Measurements from ENCODE around the gene PIK3IP1. TPM values are rescaled to one million over a fixed set of nuclear protein-coding genes. Genes with fewer than 3 reads are reported as not detected.

PIK3IP1 gene
- total RNA-seq, 1 donor from 2014 or later, result 10.3 TPM

DNA sequence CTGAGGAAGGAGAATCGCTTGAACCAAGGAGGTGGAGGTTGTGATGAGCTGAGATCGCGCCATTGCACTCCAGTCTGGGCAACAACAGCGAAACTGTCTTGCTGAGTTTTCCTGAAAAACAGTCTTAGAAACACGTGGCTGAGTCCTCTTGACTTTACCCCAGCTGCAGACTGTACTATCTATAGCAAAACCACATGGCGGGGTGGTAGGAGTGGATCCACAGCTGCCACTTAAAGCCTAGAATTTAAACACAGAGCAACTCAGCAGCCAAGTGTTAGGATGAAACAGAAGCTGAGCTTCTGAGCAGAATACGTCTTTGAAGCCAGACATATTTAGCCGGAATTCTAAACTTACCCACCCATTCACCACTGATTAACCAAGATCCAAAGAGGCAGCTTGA, 39.7 kb upstream of the PIK3IP1 start:
- TF ChIP-seq, protein P1, sequence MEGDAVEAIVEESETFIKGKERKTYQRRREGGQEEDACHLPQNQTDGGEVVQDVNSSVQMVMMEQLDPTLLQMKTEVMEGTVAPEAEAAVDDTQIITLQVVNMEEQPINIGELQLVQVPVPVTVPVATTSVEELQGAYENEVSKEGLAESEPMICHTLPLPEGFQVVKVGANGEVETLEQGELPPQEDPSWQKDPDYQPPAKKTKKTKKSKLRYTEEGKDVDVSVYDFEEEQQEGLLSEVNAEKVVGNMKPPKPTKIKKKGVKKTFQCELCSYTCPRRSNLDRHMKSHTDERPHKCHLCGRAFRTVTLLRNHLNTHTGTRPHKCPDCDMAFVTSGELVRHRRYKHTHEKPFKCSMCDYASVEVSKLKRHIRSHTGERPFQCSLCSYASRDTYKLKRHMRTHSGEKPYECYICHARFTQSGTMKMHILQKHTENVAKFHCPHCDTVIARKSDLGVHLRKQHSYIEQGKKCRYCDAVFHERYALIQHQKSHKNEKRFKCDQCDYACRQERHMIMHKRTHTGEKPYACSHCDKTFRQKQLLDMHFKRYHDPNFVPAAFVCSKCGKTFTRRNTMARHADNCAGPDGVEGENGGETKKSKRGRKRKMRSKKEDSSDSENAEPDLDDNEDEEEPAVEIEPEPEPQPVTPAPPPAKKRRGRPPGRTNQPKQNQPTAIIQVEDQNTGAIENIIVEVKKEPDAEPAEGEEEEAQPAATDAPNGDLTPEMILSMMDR (IDR thresholded peaks at IDR 0.05), result no peak
- H3K36me3 Mint-ChIP-seq (ENCODE audit: unreplicated experiment), result peaks cover 49% of the 10 kb centered on the region
- H3K27ac Mint-ChIP-seq (ENCODE audit: unreplicated experiment), result no peak overlapping the region
- no peaks in the 10 kb centered on the region for H3K27me3 Mint-ChIP-seq (ENCODE audit: unreplicated experiment)
- no peak for DNase-seq (ENCODE audit: extremely low spot score, unreplicated experiment)
- no peaks in the 10 kb centered on the region for H3K9me3 Mint-ChIP-seq (ENCODE audit: unreplicated experiment)
- peaks cover 3% of the 10 kb centered on the region for H3K4me1 Mint-ChIP-seq (ENCODE audit: unreplicated experiment)
- no peak overlapping the region for H3K4me3 Mint-ChIP-seq (ENCODE audit: unreplicated experiment)

DNA sequence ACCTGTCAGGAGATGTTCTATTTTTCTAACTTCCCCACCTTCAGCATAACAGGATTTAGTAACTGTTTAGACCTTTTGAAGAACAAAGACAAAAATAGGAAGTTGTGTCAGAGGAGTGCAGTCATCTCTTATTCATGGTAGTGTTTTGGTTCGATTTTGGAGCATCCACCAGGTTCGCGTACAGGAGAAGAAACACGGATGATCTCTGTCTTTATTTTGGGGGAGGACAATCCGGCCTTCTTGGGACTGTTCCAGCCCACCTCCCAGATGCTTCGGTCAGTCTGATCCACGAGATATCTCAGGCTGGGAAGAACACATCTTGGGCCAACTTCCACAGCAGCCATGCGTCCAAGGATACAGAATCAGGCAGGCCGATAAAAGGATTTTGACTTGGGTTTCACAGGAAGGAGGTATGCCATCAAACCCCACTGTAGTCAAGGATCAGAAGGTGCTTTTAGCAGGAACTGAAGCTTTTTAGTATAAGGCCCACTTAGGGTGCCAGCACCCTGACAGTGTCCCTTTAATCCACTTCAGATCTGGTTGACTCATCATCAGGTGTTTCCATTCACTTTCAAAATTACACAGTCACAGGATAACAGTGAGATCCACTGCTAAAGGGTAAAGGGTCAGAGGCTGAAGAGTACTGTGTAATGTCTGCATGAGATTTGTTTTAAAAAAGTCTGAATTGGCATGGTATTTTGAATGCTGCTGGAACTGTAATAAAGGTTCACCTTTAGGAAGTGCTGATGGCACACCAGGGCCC, 37.3 kb upstream of the PIK3IP1 start:
- H3K9me3 Mint-ChIP-seq (ENCODE audit: unreplicated experiment), result no peaks in the 10 kb centered on the region
- H3K27me3 Mint-ChIP-seq (ENCODE audit: unreplicated experiment), result no peaks in the 10 kb centered on the region
- no peak for DNase-seq (ENCODE audit: extremely low spot score, unreplicated experiment)
- H3K4me1 Mint-ChIP-seq (ENCODE audit: unreplicated experiment), result peaks cover 3% of the 10 kb centered on the region
- H3K36me3 Mint-ChIP-seq (ENCODE audit: unreplicated experiment), result peaks cover 54% of the 10 kb centered on the region
- H3K27ac Mint-ChIP-seq (ENCODE audit: unreplicated experiment), result no peak overlapping the region
- H3K4me3 Mint-ChIP-seq (ENCODE audit: unreplicated experiment), result no peak overlapping the region
- TF ChIP-seq, protein P1 (IDR thresholded peaks at IDR 0.05), result no peak

DNA sequence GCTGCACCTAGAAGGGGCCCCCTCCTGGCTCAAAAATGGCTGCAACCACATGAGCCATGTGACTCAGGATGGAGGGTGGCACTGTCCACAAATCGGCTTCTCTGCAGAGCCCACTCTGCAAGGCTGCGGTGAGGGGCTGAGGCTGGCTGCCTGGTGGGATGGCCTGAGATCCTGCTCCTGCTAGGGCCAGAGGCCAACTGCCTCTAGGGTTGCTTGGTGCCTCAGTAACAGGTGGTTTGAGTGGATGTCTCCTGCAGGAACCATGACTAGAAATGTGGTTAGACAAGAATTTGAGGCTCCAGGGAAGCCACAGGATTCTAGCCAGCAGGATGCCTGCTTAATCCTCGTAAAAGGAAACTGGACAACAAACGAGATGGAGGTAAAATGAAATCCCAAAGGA, 36.7 kb upstream of the PIK3IP1 start:
- Mint-ChIP-seq H3K27me3 (ENCODE audit: unreplicated experiment) (no peaks in the 10 kb centered on the region), H3K4me1 (ENCODE audit: unreplicated experiment) (peaks cover 3% of the 10 kb centered on the region), H3K9me3 (ENCODE audit: unreplicated experiment) (no peaks in the 10 kb centered on the region), H3K4me3 (ENCODE audit: unreplicated experiment) (no peak overlapping the region), H3K36me3 (ENCODE audit: unreplicated experiment) (peaks cover 50% of the 10 kb centered on the region), H3K27ac (ENCODE audit: unreplicated experiment) (no peak overlapping the region)
- no peak for DNase-seq (ENCODE audit: extremely low spot score, unreplicated experiment)
- TF ChIP-seq, protein P1 (IDR thresholded peaks at IDR 0.05), result no peak

DNA sequence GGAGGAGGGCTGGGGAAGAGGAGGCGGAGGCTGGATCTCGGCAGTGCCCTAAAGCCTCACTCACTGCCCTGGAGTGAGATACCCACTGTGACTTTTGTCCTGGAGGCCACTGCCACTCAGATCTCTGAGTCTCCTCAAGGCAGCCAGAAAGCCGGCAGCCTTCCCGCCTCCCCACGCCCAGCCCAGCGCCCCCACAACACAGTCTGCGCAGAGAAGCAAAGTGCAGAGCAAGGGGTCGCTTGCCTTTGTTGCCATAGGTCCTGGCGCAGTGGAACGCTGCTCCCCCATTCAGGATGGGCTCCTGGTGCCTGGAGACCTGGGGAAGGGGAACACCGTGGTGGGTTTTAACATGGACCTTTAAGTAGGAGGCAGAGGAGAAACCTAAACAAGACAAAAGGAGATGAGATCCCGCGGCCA, 36.3 kb upstream of the PIK3IP1 start:
- peaks cover 46% of the 10 kb centered on the region for H3K36me3 Mint-ChIP-seq (ENCODE audit: unreplicated experiment)
- no peak for DNase-seq (ENCODE audit: extremely low spot score, unreplicated experiment)
- no peaks in the 10 kb centered on the region for H3K9me3 Mint-ChIP-seq (ENCODE audit: unreplicated experiment)

More for the DNA sequence above, 36.3 kb upstream of the PIK3IP1 start:
- no peak overlapping the region for H3K27ac Mint-ChIP-seq (ENCODE audit: unreplicated experiment)
- H3K4me3 Mint-ChIP-seq (ENCODE audit: unreplicated experiment), result no peak overlapping the region
- TF ChIP-seq, protein P1 (IDR thresholded peaks at IDR 0.05), result no peak
- no peaks in the 10 kb centered on the region for H3K27me3 Mint-ChIP-seq (ENCODE audit: unreplicated experiment)
- peaks cover 3% of the 10 kb centered on the region for H3K4me1 Mint-ChIP-seq (ENCODE audit: unreplicated experiment)

Measured in osteocyte (in vitro differentiated cells).